Kidney (tissue), 14 donors: ENCODE data around the gene ZNF454. TPM values are rescaled to one million over a fixed set of nuclear protein-coding genes. Genes with fewer than 3 reads are reported as not detected.

Experiments used
- DNase-seq, 5 donors: peaks; one replicate each; pipeline ENCODE4 v3.0.0-alpha.2; 2013 to 2020
- FAIRE-seq: peaks from 2 replicates; lab custom pipeline; 2012; peaks lifted over from hg19 to GRCh38; lab: Jason Lieb, UNC
- H3K27ac ChIP-seq, 2 donors: one replicate each; pipeline ENCODE4 v1.7.0; 2013; ENCODE audit warnings: low read depth in 2 of 2, low read length in 2 of 2, inconsistent platforms in 1 of 2
- H3K27me3 ChIP-seq: one replicate; pipeline ENCODE4 v1.7.1; 2013; ENCODE audit warnings: low read length, inconsistent platforms; ENCODE audit not compliant: control insufficient read depth, insufficient read depth
- H3K36me3 ChIP-seq, 3 donors: one replicate each; pipeline versions ENCODE4 v1.7.0 to v1.7.1; 2013; ENCODE audit warnings: low read length in 3 of 3, control low read depth in 1 of 3, inconsistent platforms in 1 of 3; ENCODE audit not compliant: insufficient read depth in 3 of 3, control insufficient read depth in 2 of 3
- H3K4me1 ChIP-seq, 3 donors: one replicate each; pipeline versions ENCODE4 v1.7.0 to v1.7.1; 2013; ENCODE audit warnings: low read length in 3 of 3, inconsistent platforms in 1 of 3, low read depth in 1 of 3; ENCODE audit not compliant: control insufficient read depth in 2 of 3, insufficient read depth in 2 of 3
- H3K4me3 ChIP-seq, 3 donors: one replicate each; pipeline versions ENCODE4 v1.7.0 to v1.8.1; 2013; ENCODE audit warnings: low read length in 3 of 3, control low read depth in 1 of 3, inconsistent platforms in 1 of 3
- H3K9ac ChIP-seq, 3 donors: one replicate each; pipeline versions ENCODE4 v1.7.0 to v1.7.1; 2013; ENCODE audit warnings: low read length in 3 of 3, control low read depth in 1 of 3, inconsistent platforms in 1 of 3
- H3K9me3 ChIP-seq, 3 donors: one replicate each; pipeline versions ENCODE4 v1.7.0 to v1.7.1; 2013; ENCODE audit warnings: low read length in 3 of 3, control low read depth in 1 of 3, inconsistent platforms in 1 of 3; ENCODE audit not compliant: control insufficient read depth in 2 of 3, insufficient read depth in 1 of 3
- CTCF ChIP-seq: IDR thresholded peaks from 3 replicates; pipeline ENCODE4 v1.5.1; 2012; ENCODE audit warnings: mild to moderate bottlenecking, moderate library complexity, borderline replicate concordance; ENCODE audit not compliant: insufficient read depth; ENCODE audit errors: extremely low read depth
- intact Hi-C: fragments of 100-400 bp; cut with DNase I; formaldehyde crosslinking; loops from one replicate; pipeline ENCODE4 v1.11.1; 2022
- polyA plus RNA-seq: library from polyadenylated mRNA; stranded (reverse); fragments of 350-450 nt; fragmentation: Illumina TruSeq; extraction: RNeasy Lipid Tissue Mini Kit (QIAGEN cat#74804); gene quantifications from one replicate; pipeline ENCODE4 v1.2.3, GENCODE V29; 2014; ENCODE audit warnings: low read depth, low replicate concordance; ENCODE audit not compliant: insufficient read depth
- total RNA-seq: library from RNA; stranded (reverse); fragmentation: NEBNext Ultra II Directional; extraction: Animal tissue kit (Norgen Biotek cat#: 25700); gene quantifications from one replicate; pipeline ENCODE4 v1.2.1, GENCODE V29; 2021
- donor health status: control.
- donor health status: control.
- donor health status: control.
- donor health status: control.
- donor health status: control.
- donor health status: DM: yes; HTN: yes; CAD: no.
- donor health status: Normal renal cell carcinoma (clear cell type).

ZNF454 gene
- total and polyA plus RNA-seq, 2 donors from 2014 or later: 0.77 to 4.2 TPM

- FAIRE-seq: no peak
- Histone ChIP-seq H3K4me1 (no peaks in the 10 kb centered on the region), H3K27ac (no peak overlapping the region), H3K4me3 (no peak overlapping the region), H3K36me3 (no peaks in the 10 kb centered on the region), H3K9ac (no peak overlapping the region), H3K27me3 (no peaks in the 10 kb centered on the region), H3K9me3 (peaks cover 0 to 52% (median 13%) of the 10 kb centered on the region in 3 donors)
- intact Hi-C loops: no loop called here
- TF ChIP-seq CTCF: no peak
- peak in 1 of 5 donors; percentile 71 for DNase-seq
Measured at GRCh38 chr5:178986326-178986960, 45.4 kb downstream of the ZNF454 start.

GRCh38 chr5:178988436-178989220 lies 47.6 kb downstream of the ZNF454 start:
- Histone ChIP-seq H3K4me3 (no peak overlapping the region), H3K9ac (no peak overlapping the region), H3K27ac (no peak overlapping the region), H3K4me1 (no peaks in the 10 kb centered on the region), H3K36me3 (no peaks in the 10 kb centered on the region), H3K9me3 (peaks cover 0 to 39% (median 7%) of the 10 kb centered on the region in 3 donors), H3K27me3 (no peaks in the 10 kb centered on the region)
- FAIRE-seq (no peak), DNase-seq (no peak)
- intact Hi-C loops: no loop called here
- TF ChIP-seq CTCF: no peak

- no peaks in the 10 kb centered on the region for H3K4me1 ChIP-seq
- no peak overlapping the region for H3K4me3 ChIP-seq
- intact Hi-C loops: no loop called here
- H3K36me3 ChIP-seq: no peaks in the 10 kb centered on the region
- H3K27me3 ChIP-seq: no peaks in the 10 kb centered on the region
- DNase-seq (no peak), FAIRE-seq (no peak)
- no peak overlapping the region for H3K9ac ChIP-seq
- peaks cover 0 to 35% (median 7%) of the 10 kb centered on the region in 3 donors for H3K9me3 ChIP-seq
- no peak overlapping the region for H3K27ac ChIP-seq
- TF ChIP-seq CTCF: no peak
Measured at GRCh38 chr5:178989311-178989710, 48.3 kb downstream of the ZNF454 start.
